Skeletal muscle satellite cell (primary cell): Measurements from ENCODE around the gene ANKRD34B. TPM values are rescaled to one million over a fixed set of nuclear protein-coding genes. Genes with fewer than 3 reads are reported as not detected.
A peak's percentile ranks its signal among the peaks of the same experiment; 100 is the strongest.

Source experiments
- H3K27me3 ChIP-seq: 2 replicates; pipeline ENCODE4 v1.7.0; 2013; ENCODE audit warnings: low read length; ENCODE audit not compliant: control insufficient read depth, insufficient read depth
- H3K36me3 ChIP-seq: 2 replicates; pipeline ENCODE4 v1.7.0; 2013; ENCODE audit warnings: mild to moderate bottlenecking, control low read depth, low read length; ENCODE audit not compliant: insufficient read depth
- H3K4me1 ChIP-seq: 2 replicates; pipeline ENCODE4 v1.7.0; 2013; ENCODE audit warnings: low read length; ENCODE audit not compliant: control insufficient read depth, insufficient read depth
- H3K4me2 ChIP-seq: 2 replicates; pipeline ENCODE4 v1.7.0; 2013; ENCODE audit warnings: mild to moderate bottlenecking, low read length
- H3K4me3 ChIP-seq: 2 replicates; pipeline ENCODE4 v1.7.0; 2013; ENCODE audit warnings: low read length
- H3K9ac ChIP-seq: 2 replicates; pipeline ENCODE4 v1.7.0; 2013; ENCODE audit warnings: mild to moderate bottlenecking, low read depth, low read length, moderate library complexity
- H3K9me3 ChIP-seq: replicated peaks from 2 replicates; pipeline ENCODE4 v1.7.0; 2013; ENCODE audit warnings: mild to moderate bottlenecking, control low read depth, low read length
- total RNA-seq: library from RNA; depleted of rRNA; stranded (reverse); fragments of >200 nt; gene quantifications from 2 replicates; pipeline ENCODE4 v1.2.3, GENCODE V29; 2012; rRNA removed

ANKRD34B gene
- not detected in 2 replicates for total RNA-seq

- H3K4me2 ChIP-seq = peak within 1 kb of the TSS; percentile 75
- H3K36me3 ChIP-seq = no peaks in the 10 kb centered on the region
- peak within 1 kb of the TSS; percentile 61 for H3K4me3 ChIP-seq
- peaks cover 11% of the 10 kb centered on the region for H3K4me1 ChIP-seq
- H3K27me3 ChIP-seq = peaks cover 76% of the 10 kb centered on the region
- H3K9ac ChIP-seq = no peak within 1 kb of the TSS
- H3K9me3 ChIP-seq = no peaks in the 10 kb centered on the region
These were observed at the start of gene ANKRD34B for GRCh38 chr5:80569961-80570786. Gene ANKRD34B, minus strand, starts transcription at chr5:80570280. Its CDS starts 10,261 bp downstream, at chr5:80560019.

GRCh38 chr5:80619086-80619485, 49.0 kb upstream of the ANKRD34B start:
- H3K4me3 ChIP-seq = no peak overlapping the region
- no peaks in the 10 kb centered on the region for H3K4me1 ChIP-seq
- no peaks in the 10 kb centered on the region for H3K27me3 ChIP-seq
- no peaks in the 10 kb centered on the region for H3K36me3 ChIP-seq
- H3K4me2 ChIP-seq = no peak overlapping the region
- H3K9me3 ChIP-seq = no peaks in the 10 kb centered on the region
- H3K9ac ChIP-seq = no peak overlapping the region

DNA sequence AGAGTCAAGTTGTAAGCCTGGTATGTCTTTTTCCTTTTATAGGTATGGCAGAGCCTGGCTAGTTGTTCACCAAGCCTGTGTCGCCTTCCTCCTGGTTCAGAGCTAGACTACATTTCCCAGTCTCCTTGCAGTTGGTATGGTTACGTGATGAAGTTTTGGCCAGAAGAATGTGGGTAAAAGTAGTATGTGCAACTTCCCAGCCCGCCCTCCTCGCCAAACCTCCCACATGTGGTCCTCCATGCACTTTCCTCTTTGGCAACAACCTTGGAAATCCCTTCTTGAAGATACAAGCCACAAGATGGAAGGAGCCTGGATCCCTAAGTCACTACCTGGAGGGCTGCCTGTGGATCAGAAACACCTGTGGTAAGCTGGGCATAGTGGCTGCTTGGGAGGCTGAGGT, 48.4 kb upstream of the ANKRD34B start:
- no peak overlapping the region for H3K9ac ChIP-seq
- no peaks in the 10 kb centered on the region for H3K27me3 ChIP-seq
- no peaks in the 10 kb centered on the region for H3K9me3 ChIP-seq
- H3K36me3 ChIP-seq = no peaks in the 10 kb centered on the region
- no peak overlapping the region for H3K4me2 ChIP-seq
- no peaks in the 10 kb centered on the region for H3K4me1 ChIP-seq
- H3K4me3 ChIP-seq = no peak overlapping the region

DNA sequence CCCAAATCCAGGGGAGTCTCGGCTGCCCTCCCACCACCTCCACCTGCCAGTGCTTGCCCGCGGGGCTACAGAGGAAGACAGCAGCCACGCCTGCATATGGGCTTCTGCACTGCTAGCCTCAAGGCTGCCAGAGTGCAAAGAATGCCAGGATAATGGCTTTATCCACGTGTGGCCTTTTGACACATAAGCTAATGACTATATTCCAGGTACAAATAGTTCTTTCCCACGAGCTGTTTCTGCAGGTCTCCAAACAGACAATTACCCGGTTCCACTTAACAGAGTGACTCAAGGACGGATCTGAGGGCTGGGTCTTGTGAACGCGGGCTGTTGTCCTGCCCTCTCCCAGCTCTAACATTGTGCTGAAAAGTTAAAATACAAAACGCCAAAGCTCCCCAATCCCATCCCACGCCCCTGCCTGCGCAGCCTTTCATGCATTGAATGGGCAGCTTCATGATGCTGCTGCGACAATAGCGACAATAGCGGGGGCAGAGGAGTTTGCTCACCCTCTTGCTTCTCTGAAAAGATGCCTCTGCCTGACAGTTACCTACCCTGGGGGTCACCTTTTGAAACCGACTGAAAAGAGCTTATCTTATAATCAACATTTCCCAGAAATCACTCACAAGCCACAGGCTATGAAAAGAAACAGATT, 45.3 kb upstream of the ANKRD34B start:
- Histone ChIP-seq H3K9me3 (no peaks in the 10 kb centered on the region), H3K9ac (no peak overlapping the region)

GRCh38 chr5:80609692-80610091, 39.6 kb upstream of the ANKRD34B start:
- Histone ChIP-seq H3K9me3 (no peaks in the 10 kb centered on the region), H3K27me3 (no peaks in the 10 kb centered on the region), H3K4me3 (no peak overlapping the region), H3K9ac (no peak overlapping the region), H3K4me2 (no peak overlapping the region), H3K4me1 (no peaks in the 10 kb centered on the region), H3K36me3 (no peaks in the 10 kb centered on the region)

More for the DNA sequence above, 45.3 kb upstream of the ANKRD34B start:
- H3K36me3 ChIP-seq = no peaks in the 10 kb centered on the region
- no peak overlapping the region for H3K4me3 ChIP-seq
- H3K4me1 ChIP-seq = no peaks in the 10 kb centered on the region
- H3K27me3 ChIP-seq = no peaks in the 10 kb centered on the region
- no peak overlapping the region for H3K4me2 ChIP-seq

- Histone ChIP-seq H3K27me3 (no peaks in the 10 kb centered on the region), H3K4me3 (no peak overlapping the region), H3K9me3 (no peaks in the 10 kb centered on the region), H3K4me2 (no peak overlapping the region), H3K9ac (no peak overlapping the region), H3K36me3 (no peaks in the 10 kb centered on the region), H3K4me1 (no peaks in the 10 kb centered on the region)
These were observed 38.7 kb upstream of the ANKRD34B start for GRCh38 chr5:80608731-80609130.

DNA sequence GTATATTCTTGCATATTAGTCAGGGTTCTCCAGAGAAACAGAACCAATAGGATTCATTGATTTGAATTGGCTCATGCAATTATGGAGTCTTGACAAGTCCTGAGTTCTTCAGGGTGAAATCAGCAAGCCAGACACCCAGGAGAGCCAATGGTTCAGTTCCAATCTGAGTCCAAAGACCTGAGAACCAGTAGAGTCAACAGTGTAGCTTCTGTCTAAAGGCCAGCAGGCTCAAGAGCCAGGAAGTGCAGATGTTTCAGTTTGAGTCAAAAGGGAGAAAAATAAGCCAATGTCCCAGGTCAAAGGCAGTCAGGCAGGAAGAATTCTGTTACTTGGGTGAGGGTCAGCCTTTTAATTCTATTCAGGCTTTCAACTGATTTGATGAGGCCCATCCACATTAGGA, 37.8 kb upstream of the ANKRD34B start:
- Histone ChIP-seq H3K9me3 (no peaks in the 10 kb centered on the region), H3K27me3 (no peaks in the 10 kb centered on the region), H3K4me1 (no peaks in the 10 kb centered on the region), H3K36me3 (no peaks in the 10 kb centered on the region), H3K4me2 (no peak overlapping the region), H3K4me3 (no peak overlapping the region), H3K9ac (no peak overlapping the region)

GRCh38 chr5:80607343-80607742, 37.3 kb upstream of the ANKRD34B start:
- Histone ChIP-seq H3K36me3 (no peaks in the 10 kb centered on the region), H3K4me1 (no peaks in the 10 kb centered on the region), H3K27me3 (no peaks in the 10 kb centered on the region), H3K4me3 (no peak overlapping the region), H3K4me2 (no peak overlapping the region), H3K9ac (no peak overlapping the region), H3K9me3 (no peaks in the 10 kb centered on the region)

GRCh38 chr5:80600943-80601693, 31.0 kb upstream of the ANKRD34B start:
- Histone ChIP-seq H3K36me3 (no peaks in the 10 kb centered on the region), H3K9ac (no peak overlapping the region), H3K4me3 (no peak overlapping the region), H3K4me2 (no peak overlapping the region), H3K4me1 (no peaks in the 10 kb centered on the region), H3K27me3 (no peaks in the 10 kb centered on the region), H3K9me3 (no peaks in the 10 kb centered on the region)

- no peaks in the 10 kb centered on the region for H3K36me3 ChIP-seq
- no peaks in the 10 kb centered on the region for H3K4me1 ChIP-seq
- no peaks in the 10 kb centered on the region for H3K27me3 ChIP-seq
- no peak overlapping the region for H3K9ac ChIP-seq
- H3K4me2 ChIP-seq = no peak overlapping the region
- H3K9me3 ChIP-seq = no peaks in the 10 kb centered on the region
- H3K4me3 ChIP-seq = no peak overlapping the region
These were observed 27.4 kb upstream of the ANKRD34B start for GRCh38 chr5:80597500-80597899.

- Histone ChIP-seq H3K4me3 (no peak overlapping the region), H3K27me3 (no peaks in the 10 kb centered on the region), H3K9me3 (no peaks in the 10 kb centered on the region), H3K9ac (no peak overlapping the region), H3K36me3 (no peaks in the 10 kb centered on the region), H3K4me2 (no peak overlapping the region), H3K4me1 (no peaks in the 10 kb centered on the region)
These were observed 24.7 kb upstream of the ANKRD34B start for GRCh38 chr5:80594810-80595209.
